ENCODE results near the gene NTRK3.

The NTRK3 gene

GRCh38 chr15:87929841-87930240, 326.7 kb downstream of the NTRK3 start:
- no peak for DNase-seq

DNA sequence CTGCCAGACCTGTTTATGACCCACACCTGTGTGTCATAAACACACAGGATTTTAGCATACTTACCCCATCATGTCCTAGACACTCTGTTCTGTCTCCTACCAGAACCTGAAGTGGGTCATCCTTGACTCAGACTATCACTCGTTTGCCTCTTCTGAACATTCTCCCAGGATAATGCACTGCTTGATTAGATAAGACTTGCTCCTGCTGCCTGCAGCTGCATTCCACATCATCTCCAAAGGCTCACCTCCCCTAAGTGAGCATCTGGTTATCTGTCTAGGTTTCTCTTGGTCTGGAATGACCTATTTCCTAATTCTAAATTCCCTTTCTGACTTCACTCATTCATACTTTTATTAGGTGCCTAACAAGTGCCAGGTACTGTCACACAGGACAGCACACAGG, 332.1 kb downstream of the NTRK3 start:
- DNase-seq, result no peak

- DNase-seq, result no peak
Observed at GRCh38 chr15:87919064-87919463, 337.5 kb downstream of the NTRK3 start.

DNA sequence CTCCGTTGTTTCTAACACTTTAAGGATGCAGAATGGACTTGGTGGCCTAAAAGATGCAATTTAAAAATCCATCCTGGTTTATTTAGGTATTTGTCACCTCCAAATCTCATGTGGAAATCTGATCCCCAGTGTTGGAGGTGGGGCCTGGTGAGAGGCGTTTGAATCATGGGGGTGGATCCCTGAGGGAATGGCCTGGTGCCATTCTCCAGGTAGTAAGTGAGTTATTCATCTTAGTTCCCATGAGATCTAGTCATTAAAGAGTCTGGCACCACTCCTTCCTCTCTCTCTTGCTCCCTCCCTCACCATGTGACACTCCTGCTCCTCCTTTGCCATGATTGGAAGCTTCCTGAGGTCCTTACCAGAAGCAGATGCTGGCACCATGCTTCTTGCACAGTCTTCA, 339.1 kb downstream of the NTRK3 start:
- no peak for DNase-seq

DNA sequence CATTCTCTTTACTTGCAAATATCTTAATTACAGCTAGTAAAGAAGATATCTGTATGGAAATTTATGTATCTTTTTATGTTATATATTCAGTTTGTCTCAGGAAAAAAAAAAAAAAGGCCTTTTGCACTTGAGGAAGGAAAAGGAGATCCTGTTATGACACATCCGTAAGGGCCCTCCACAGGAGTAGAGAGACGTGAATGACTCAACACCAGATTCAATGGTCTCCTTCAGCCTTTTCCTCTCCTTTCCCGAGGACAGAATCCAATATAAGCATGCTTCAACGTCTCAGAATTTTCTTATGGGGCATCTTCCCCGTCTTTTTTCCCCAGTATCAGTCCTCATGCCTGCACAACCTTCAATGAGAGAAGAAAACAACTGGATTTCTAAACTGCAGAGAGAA, 340.3 kb downstream of the NTRK3 start:
- DNase-seq, result no peak

DNA sequence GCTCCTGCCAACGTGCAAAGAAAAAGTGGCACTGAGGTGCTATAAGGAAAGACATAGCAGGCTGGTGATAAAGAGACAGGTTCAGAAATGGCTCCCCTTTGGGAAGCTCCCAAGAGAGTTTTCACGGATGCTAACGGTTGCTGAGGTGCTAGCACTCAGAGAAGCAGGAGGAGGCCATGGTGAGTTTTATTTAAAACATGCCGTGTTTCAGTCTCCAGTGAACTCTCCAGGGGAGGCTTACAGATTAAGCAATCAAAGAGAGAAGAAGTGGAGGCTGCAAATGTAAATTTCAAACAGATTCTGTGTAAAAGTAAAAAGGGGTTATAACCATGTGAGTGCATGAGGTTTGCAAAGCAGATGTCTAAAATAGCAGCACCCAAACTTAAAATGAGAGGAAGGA, 346.2 kb downstream of the NTRK3 start:
- DNase-seq, result no peak

- DNase-seq, result no peak
Observed at GRCh38 chr15:87907676-87908446, 348.7 kb downstream of the NTRK3 start.

- no peak for DNase-seq
Observed at GRCh38 chr15:87906444-87906843, 350.1 kb downstream of the NTRK3 start.

- DNase-seq, result no peak
Observed at GRCh38 chr15:87902772-87903426, 353.6 kb downstream of the NTRK3 start.

DNA sequence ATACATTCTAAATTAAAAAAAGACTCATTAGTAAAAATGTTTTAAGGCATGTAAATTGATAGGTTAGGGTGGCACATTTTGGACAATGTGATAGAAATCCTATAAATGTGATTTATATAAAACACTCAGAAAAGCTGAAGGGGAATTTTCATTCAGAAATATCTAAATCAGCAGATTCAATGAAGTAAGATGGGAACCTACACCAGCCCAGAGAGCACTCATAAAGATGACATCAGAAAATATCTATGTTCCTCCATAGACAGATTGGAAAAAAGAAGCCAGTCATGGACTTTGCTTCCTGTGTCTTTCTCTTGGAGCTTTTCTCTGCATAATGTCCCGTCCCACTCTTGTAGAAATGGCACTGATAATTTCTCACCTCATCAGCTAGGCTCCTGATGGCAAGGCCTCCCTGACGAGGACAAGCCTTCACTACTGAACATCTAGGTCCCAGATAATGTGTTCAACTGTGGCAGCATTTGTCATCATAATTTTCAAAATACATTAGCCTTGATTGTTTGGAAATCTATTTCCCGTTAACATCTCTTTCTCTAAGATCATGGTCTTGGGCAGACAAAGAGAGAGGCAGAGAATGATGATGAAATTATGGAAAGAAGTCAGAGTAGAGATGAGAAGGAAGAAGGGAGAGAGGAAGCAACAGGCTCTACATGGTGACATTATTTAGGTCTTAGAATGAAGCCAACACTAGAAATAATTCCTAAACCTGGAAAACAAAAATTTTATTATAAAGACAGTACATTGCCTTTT, 354.4 kb downstream of the NTRK3 start:
- DNase-seq, result no peak

- no peak for DNase-seq
Observed at GRCh38 chr15:87901008-87901407, 355.5 kb downstream of the NTRK3 start.

DNA sequence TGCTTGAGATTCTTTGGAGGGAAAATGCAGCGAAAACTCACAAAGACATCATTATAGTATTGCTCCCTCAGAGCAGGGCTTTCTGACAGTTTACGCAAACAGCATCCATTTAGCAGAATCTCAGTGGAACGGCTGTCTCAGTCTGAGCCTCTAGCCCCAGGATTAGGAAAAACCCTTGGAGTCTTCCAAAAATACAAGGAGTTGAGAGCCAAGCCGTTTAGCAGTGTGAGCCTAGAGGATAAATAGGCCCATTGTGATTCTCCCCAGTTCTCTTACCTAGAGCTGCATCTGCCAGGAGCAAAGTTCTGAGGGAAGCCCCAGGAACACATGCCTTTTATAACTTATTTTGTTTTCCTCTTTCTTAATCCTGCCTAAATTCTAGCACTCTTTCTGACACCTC, 359.6 kb downstream of the NTRK3 start:
- no peak for DNase-seq

DNA sequence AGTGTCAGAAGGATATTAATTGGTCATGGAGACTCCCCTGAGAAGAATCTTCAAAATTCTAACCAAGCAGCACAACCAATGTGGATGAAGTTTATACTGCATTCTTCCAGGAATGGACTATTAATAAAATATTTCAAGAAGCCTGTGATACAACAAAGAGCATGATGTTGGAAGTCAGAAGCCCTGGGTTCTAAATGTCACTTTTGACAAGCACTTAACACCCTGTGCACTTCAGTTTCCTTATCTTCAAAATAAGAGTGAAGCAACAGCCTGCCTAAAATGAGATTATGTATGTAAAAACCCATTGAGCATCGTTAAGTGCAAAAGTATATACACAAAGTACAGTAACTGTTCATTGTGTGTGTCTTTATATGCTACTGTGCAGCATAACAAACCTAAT, 369.4 kb downstream of the NTRK3 start:
- DNase-seq, result no peak

DNA sequence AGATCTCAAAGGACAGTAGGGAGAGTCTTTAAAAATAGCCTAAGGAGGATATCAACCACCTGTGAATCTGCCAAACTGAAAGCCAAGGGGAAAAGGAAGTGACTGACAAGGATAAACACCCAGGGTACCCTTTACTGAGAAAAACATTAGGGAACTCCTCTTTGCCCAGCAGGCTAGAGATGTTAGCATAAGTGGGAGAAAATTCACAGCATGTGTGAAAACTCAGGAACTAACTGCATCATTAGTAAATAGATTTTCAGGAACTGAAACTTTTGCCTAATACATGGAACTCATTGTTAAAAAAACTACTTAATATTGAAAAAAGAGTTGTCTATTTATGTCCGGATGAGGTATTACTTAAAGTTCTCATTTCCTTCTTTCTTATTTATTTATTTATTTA, 375.5 kb downstream of the NTRK3 start:
- DNase-seq, result no peak

GRCh38 chr15:87877822-87878542, 378.6 kb downstream of the NTRK3 start:
- no peak for DNase-seq

DNA sequence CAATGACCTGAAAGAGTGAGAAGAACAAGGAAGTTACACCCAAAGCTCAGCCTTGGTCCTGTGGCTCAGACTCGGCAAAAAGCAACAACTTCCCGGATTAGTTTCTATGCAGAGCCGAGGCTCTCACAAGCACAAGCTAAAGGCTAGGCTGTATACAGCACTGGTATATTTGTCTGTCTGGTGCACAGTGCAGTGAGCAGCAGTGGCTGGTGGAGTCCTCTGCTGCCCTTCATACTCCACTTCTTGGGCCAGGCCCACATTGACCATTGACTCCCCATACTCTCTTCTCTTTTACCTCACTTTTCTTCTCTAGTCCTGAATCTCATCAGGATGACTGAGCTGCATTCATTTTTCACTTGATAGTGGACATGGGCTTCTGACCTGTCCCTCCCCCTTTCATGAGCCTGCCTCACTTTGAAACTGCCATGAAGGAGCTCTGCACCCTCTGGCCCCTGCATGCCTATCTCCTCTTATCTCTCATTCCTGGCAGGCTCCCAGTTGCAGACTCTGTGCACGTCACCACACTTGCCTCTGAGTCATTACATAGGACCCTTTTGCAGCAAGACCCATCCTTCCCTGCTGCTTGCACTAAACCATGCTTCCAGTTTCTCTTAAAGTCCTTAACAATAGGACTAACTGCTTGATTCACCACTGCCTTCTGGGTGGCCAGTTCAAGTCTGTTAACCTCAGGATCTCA, 379.3 kb downstream of the NTRK3 start:
- DNase-seq, result no peak

DNA sequence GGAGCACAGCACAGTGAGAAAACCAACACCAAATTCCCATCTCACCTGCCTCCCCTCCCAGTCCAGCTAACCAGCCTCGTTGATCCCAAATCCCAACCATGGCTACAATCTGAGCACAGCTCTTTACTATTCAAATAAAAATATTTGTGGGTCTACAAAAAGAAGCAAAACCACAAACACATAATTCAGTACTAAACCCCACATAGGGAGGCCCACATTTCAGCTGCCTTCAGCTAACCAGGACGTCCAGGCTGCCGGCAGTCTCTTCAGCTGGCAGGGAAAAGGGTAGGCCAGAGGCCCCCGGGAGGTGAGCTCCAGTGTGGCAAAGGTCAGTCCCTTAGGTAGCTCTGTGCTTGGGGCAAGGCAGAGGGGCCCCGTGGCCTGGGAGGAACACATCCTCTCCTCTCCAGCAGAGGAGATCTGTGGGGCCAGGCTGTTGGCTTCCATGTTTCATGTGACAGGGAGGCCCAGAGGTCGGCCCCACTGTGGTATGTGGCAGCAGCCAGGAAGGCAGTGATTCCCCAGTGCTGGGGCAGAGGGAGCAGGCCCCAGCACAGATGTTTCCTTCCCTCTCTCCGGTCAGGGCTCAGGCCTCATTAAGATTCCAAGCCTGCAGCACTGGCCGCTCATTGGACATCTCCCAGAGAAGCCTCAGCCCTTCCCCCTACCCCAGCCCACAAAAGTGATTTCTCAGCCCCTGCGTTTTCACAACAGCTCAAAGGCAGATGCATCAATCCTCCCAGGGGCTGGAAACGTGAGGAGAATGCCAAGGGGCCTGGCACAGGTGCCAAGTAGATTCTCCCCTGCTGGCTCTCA, 381.4 kb downstream of the NTRK3 start:
- DNase-seq, result no peak

- no peak for DNase-seq
Observed at GRCh38 chr15:87873516-87873915, 383.0 kb downstream of the NTRK3 start.

DNA sequence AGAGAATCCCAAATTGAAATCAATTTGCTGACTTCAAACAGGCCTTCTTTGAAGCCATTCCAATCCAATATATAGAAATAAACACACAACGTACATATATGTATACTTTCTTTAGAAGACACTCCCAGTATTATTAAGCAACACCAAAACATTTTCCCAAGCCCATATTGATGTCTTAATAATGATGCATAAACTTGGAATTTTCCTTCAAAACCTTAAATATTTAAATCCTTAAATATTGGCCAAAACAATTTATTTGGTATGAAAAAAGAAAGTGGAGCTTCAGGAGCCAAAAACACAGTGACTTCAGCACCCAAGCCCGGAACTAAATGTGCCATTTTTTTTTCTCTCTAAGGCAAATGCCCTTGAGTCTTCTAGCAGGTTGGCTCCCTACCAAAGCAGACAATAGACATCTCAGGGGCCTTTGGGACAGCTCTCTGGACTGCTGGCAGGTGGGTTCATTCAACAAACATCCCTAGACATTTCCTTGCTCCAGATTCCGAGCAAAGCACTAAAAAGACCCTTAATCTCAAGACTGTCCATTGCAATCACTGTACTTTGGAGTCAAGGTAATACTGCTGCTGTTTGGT, 384.7 kb downstream of the NTRK3 start:
- no peak for DNase-seq

DNA sequence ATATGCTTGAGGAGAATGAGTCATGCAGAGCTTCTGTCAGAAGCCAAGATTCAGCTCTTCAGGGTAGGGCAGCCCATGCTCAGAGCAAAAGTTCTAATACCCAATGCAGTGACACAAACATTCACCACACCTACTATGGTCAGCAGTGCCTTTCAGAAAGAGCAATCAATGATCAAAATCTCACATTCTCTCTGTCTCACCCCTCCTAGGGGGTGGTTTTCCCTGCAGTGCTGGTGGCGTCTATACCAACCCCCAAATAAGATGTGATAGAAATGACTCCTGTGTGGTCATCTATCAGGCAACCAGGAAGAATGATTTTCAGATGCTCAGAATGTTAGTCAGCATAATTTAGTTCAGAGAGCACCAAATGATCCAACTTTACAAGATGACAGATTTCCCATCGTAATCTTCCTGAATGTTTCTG, 385.3 kb downstream of the NTRK3 start:
- no peak for DNase-seq

GRCh38 chr15:87866961-87867360, 389.6 kb downstream of the NTRK3 start:
- DNase-seq, result no peak

All from activated effector memory CD4-positive, alpha-beta T cell treated with anti-CD3 and anti-CD28 coated beads, Interleukin-2, amount 50 U/mL, for 16 hours (primary cell).